D721Med (cell line): ENCODE measurements around the gene QSOX2.
A peak's percentile ranks its signal among the peaks of the same experiment; 100 is the strongest.

Experiments
- DNase-seq: peaks from one replicate; pipeline ENCODE4 v3.0.0; 2011; ENCODE audit warnings: low spot score; ENCODE audit not compliant: insufficient read length
- FAIRE-seq: peaks from 2 replicates; lab custom pipeline; 2011; peaks lifted over from hg19 to GRCh38; lab: Jason Lieb, UNC
- TF ChIP-seq, protein P1 (sequence below): IDR thresholded peaks from 2 replicates; pipeline ENCODE4 v1.5.1; 2012; ENCODE audit warnings: mild to moderate bottlenecking, control low read depth; ENCODE audit not compliant: insufficient read depth; ENCODE audit errors: missing control alignments

Gene QSOX2

GRCh38 chr9:136285501-136286358 is 40.1 kb upstream of the QSOX2 start:
- TF ChIP-seq, protein P1, sequence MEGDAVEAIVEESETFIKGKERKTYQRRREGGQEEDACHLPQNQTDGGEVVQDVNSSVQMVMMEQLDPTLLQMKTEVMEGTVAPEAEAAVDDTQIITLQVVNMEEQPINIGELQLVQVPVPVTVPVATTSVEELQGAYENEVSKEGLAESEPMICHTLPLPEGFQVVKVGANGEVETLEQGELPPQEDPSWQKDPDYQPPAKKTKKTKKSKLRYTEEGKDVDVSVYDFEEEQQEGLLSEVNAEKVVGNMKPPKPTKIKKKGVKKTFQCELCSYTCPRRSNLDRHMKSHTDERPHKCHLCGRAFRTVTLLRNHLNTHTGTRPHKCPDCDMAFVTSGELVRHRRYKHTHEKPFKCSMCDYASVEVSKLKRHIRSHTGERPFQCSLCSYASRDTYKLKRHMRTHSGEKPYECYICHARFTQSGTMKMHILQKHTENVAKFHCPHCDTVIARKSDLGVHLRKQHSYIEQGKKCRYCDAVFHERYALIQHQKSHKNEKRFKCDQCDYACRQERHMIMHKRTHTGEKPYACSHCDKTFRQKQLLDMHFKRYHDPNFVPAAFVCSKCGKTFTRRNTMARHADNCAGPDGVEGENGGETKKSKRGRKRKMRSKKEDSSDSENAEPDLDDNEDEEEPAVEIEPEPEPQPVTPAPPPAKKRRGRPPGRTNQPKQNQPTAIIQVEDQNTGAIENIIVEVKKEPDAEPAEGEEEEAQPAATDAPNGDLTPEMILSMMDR = no peak
- FAIRE-seq (no peak), DNase-seq (no peak)

DNA sequence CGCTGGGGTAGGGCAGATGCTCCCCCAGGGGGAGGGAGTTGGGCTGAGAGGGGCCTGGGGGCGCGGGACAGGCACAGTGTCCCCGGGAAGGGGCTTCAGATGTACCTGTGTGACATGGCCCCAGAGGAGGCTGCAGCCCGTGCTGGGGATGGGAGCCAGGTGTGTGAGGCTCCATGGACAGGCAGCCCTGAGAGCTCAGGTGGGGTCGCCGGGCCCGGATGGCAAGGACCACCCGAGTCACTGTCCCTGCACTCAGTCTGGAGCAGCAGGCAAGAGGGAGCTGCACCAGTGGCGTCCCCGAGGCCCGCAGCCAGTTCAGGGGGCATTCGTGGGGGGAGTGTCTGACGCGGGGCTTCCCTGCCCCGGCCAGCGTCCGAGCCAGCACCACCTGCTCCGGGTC is 39.3 kb upstream of the QSOX2 start:
- FAIRE-seq (no peak), DNase-seq (no peak)
- TF ChIP-seq, protein P1 = no peak

GRCh38 chr9:136284311-136284710 is 38.7 kb upstream of the QSOX2 start:
- TF ChIP-seq, protein P1 = no peak
- FAIRE-seq = no peak
- no peak for DNase-seq

DNA sequence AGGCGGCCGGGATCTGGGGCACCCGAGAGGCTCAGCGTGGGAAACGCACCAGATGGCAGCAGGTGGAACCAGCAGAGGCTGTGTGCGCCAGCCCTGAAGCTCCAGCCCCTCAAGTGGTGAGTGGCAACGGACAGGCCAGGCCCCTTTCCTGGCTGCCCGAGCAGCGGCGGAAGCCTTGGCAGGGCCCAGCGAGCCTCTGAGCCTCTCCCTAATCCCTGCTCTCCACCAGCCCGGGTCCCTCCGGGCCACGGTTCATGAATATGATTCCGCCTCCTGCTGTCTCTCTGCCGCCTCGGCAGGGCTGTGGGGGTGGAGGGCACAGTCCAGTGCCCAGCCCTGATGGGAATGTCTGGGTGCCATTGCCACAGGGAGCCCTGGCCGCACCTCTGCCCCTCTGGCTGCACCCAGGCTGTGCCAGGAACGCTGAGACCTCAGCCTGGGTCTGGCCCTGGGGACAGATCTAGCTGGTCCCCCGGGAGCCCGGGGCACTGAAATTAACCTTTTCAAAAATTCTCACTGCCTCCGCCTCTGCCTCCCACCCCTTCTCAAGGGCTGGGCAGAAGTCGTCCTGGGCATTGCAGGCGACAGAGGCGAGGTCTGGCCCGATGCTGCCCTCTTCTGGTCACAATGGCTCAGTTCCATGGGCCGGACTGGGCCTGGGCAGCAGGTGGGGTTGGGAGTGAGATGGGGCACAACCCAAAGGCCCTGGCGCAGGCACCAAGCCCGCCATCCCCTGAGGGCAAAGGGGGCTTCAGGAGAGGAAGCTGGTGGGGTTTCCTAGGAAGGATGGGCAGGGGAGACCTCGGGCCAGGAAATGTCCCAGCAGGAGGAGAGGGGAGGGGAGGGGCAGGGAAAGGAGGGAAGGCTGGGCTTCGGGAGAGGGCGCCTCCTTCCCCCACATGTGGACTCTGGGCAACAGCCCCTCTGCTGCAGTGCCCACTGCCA is 38.0 kb upstream of the QSOX2 start:
- TF ChIP-seq, protein P1 = peak; percentile 94
- FAIRE-seq (no peak), DNase-seq (peak; percentile 95)

DNA sequence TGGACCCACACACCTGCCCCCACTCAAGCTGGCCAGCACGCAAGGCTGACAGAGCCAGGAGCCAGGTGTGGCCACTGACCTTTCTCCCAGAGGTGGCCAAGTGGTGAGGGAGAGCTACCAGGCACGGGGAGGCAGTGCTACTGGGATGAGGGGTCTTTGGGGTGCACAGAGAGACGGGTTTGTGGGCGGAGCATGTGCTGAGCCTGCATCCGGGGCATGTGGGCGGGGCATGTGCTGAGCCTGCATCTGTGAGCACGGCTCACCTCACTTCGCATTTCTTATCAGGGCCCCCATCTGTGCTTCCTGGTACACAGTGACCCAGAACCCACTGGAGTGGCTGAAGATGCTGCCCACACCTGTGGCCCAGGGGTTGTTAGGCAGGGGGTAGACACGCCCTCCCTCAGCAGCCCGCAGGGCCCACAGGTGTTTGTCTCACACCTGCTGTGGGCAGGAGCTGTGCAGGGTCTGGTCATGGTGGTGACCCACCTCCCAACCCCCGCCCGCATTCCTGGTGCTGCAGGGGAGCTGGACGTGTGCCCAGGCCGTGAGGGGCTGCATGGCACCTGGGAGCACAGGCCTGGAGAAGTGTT is 36.8 kb upstream of the QSOX2 start:
- TF ChIP-seq, protein P1 = no peak
- FAIRE-seq (no peak), DNase-seq (no peak)

GRCh38 chr9:136281421-136282271 is 36.0 kb upstream of the QSOX2 start:
- no peak for FAIRE-seq
- DNase-seq = no peak
- TF ChIP-seq, protein P1 = no peak
